Right lung (tissue), 10 donors: Measurements from ENCODE around the gene TXNRD2. TPM values are rescaled to one million over a fixed set of nuclear protein-coding genes. Genes with fewer than 3 reads are reported as not detected.
A peak's percentile ranks its signal among the peaks of the same experiment; 100 is the strongest.

Experiments
- DNase-seq, 2 donors: peaks; one replicate each; pipeline ENCODE4 v3.0.0-alpha.2; 2013
- long read RNA-seq, 8 donors: transcript quantifications; one replicate each; lab custom pipeline, GENCODE V29; 2026
- polyA plus RNA-seq, 5 donors: library from polyadenylated mRNA; unstranded; fragments of 120-200 nt; gene quantifications; one replicate each; pipeline versions ENCODE4 v1.2.1 to v1.2.3, GENCODE V29; 2013; ENCODE audit warnings: inconsistent platforms in 1 of 5, low replicate concordance in 1 of 5; ENCODE audit not compliant: insufficient read length in 5 of 5, insufficient read depth in 1 of 5

TXNRD2 gene
- 10 to 100 TPM; 15.4 to 21.5 (median 19.1) TPM for polyA plus RNA-seq
- long read RNA-seq, donor 1, partial matches to known transcripts: 0 of 1 reads
- long read RNA-seq, donor 1, other reads (novel, unspliced or antisense): 0 of 1 reads
- long read RNA-seq, donor 2, partial matches to known transcripts: 0 of 2 reads
- long read RNA-seq, donor 2, other reads (novel, unspliced or antisense): 0 of 2 reads
- long read RNA-seq, donor 3, partial matches to known transcripts: 0 of 1 reads
- long read RNA-seq, donor 3, other reads (novel, unspliced or antisense): 0 of 1 reads
- long read RNA-seq, donor 4, partial matches to known transcripts: 153 of 195 reads
- long read RNA-seq, donor 4, other reads (novel, unspliced or antisense): 40 of 195 reads
- long read RNA-seq, donor 5, partial matches to known transcripts: 364 of 367 reads
- long read RNA-seq, donor 5, other reads (novel, unspliced or antisense): 0 of 367 reads
- long read RNA-seq, donor 6, partial matches to known transcripts: 0 of 2 reads
- long read RNA-seq, donor 6, other reads (novel, unspliced or antisense): 0 of 2 reads
- long read RNA-seq, donor 7, partial matches to known transcripts: 0 of 2 reads
- long read RNA-seq, donor 7, other reads (novel, unspliced or antisense): 0 of 2 reads
- long read RNA-seq, donor 8: 0 reads

DNA sequence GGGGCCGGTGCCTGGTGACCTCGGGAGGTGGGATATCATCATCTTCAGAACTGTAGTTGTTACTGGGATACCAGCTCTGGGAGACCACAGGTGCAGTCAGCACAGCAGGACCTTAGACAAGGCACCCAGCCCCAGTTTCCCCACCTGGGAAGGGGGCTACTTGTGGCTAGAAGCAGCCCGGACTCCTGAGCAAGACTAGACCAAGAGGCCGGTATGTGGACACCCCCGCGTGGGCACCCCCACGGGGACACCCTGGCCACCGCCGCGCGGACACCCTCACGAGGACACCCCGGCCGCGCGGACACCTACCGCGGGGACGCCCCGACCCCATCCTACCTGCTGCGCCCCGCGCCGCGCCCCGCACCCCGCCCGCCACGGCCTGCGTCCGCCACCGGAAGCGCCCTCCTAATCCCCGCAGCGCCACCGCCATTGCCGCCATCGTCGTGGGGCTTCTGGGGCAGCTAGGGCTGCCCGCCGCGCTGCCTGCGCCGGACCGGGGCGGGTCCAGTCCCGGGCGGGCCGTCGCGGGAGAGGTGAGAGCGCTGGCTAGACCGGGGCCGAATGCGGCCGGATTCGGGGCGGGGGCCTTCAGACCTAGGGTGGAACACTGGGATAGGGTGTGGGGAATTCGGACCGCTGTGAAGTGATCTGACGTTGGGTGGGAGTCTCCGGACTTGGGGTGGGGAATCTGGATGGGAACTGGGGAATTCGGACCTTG lies at the start of gene TXNRD2, which contains the start of gene COMT:
TSS of gene TXNRD2 (minus strand) at position 454 of the 718 bp plus-strand sequence. CDS start at position 439, 15 bp downstream.
TSS of gene COMT (plus strand) at position 408 of the 718 bp plus-strand sequence. CDS start 20,755 bp downstream, outside the sequence.
- DNase-seq: peak; percentile 60 to 62

GRCh38 chr22:19991395-19991644 lies 49.7 kb upstream of the TXNRD2 start:
- no peak for DNase-seq

- no peak for DNase-seq
Observed at GRCh38 chr22:19990609-19991394, 49.2 kb upstream of the TXNRD2 start.

DNA sequence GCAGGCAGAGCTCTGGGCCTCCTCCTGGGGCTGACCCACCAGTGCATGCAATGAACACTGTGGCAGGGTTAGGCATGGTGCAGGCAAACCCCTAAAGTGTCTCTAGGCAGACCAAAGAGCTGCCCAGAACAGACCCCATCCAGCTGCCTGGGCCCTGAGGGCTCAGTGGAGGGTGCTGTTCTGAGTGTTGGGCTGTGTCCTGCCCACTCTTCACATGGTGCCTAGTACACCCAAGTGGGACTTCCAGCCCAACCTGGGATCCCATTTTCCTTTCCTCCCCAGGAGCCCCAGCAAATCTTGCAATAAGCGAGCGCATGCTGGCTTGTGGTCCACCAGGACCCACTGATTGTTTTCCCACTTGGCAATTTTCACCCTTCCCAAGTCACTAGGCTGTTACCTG lies 48.6 kb upstream of the TXNRD2 start:
- no peak for DNase-seq

- no peak for DNase-seq
Observed at GRCh38 chr22:19989725-19990067, 48.1 kb upstream of the TXNRD2 start.

DNA sequence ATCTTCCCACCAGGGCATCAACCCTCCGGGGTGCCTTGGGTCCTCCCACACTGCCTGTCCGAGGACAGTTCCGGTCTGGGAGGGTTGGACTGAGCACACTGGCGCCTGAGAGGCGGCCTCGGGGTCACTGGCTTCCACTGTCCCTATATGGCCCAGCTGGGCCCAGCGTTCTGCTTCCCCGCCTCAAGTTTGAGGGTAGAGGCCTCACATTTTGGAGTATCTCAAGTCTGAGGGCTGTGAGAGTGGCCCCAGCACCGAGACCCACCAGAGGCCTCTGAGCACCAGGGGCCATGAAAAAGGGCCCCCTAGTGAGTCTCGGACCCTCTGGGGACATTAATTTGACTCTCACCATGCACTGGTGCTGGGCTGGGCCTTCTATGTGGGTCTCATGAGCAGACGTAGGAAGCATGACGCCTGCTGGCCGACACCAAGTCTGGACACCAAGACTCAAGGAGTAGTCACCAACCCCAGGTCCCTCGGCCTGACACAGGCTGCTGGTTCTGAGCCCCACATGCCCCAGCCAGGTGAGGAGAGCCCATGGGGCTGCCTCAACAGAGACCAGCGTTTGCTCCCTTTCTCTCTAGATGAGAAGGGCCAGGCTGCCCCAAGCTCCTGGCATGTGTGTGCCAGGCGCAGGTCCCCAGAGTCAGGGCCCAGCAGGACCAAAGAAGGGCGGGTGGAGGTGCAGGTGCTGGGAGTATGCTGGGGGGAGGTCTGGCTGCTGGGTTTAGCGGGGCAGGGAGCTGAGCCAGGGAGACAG lies 47.5 kb upstream of the TXNRD2 start:
- no peak for DNase-seq

DNA sequence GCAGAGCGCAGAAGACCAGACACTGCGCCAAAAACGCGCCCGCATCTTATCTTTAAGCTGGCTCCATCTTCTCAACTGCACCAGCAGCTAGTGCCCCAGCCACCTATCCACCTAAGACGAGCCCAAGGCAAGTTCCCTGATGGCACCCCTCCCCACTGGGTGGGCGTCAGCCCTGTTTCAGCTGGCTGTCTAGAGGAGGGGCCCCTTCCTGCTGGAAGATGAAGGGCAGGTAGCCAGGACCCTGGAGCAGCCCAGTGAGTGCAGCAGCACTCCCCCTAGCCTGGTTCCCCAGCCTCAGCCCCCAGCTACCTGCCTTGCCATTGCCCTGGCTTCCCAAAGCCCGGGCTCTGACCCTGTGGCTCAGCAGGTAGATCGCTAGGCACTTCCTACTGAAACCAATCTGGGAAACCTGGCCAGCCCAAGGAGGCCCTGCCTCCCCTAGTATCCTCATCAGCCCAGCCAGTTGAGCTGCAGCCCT lies 46.8 kb upstream of the TXNRD2 start:
- DNase-seq: no peak

- no peak for DNase-seq
Observed at GRCh38 chr22:19987394-19988306, 46.0 kb upstream of the TXNRD2 start.

GRCh38 chr22:19986410-19987341 lies 45.1 kb upstream of the TXNRD2 start:
- peak; percentile 65 to 68 for DNase-seq

- no peak for DNase-seq
Observed at GRCh38 chr22:19986011-19986409, 44.4 kb upstream of the TXNRD2 start.

GRCh38 chr22:19984851-19985811 lies 43.5 kb upstream of the TXNRD2 start:
- no peak for DNase-seq

GRCh38 chr22:19984201-19984753 lies 42.7 kb upstream of the TXNRD2 start:
- DNase-seq: no peak

DNA sequence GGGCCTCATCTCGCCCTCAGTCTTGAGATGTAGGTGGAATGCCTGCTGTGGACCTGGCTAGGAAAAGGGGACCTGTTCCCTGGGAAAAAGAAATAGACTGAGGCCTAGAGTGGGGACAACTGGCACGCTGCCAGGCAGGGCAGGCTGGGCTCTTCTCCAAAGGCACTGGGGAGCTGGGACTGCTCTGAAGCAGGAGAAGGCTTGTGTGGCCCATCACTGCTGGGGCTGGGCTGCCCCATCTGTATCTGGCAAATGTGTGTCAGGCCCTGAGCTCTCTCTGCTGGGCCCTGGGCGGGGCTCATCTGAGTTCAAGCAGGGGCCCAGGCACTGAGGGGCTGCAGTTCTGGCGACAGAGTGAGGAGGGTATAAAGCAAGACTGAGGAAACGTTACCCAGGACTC lies 42.1 kb upstream of the TXNRD2 start:
- no peak for DNase-seq

DNA sequence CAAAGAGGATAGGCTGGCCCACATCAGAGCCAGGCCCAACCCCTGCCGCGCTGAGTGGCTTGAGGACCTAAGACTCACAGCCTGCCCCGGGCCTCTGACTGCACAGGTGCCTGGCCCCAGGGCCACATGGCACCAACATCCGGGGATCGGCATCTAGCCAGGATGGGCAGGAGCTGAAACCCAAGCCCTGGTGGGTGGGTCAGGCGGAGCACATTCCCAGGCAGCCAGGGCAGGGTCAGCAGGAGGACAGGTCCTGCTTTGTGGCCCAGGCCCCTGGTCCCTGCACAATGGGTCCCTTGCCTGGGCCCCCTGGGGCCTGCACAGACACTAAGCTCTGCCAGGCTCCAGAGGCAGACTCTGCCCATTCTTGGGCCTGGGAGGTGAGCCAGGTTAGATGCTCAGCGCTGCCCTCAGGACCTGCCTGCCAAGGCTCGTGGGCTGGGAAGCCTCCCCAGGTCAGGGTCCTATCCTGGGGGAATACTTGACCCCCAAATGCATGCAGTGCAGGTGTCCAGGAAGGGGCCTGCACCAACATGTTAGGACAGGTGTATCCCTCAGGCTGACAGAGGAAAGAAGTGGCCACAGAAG lies 41.5 kb upstream of the TXNRD2 start:
- DNase-seq: no peak

GRCh38 chr22:19981961-19982920 lies 40.6 kb upstream of the TXNRD2 start:
- no peak for DNase-seq
